GM21619 (cell line): ENCODE measurements around the gene BASP1.
A peak's percentile ranks its signal among the peaks of the same experiment; 100 is the strongest.
"Not testable (repeated sequence)": the region's sequence is repeated elsewhere in the genome, so short reads cannot be mapped to it uniquely, and the experiment has no call there.

ENCODE experiments used
- ATAC-seq: cut with Tn5 transposase; IDR thresholded peaks from one replicate; pipeline ENCODE4 v1.9.1; 2021; ENCODE audit not compliant: unreplicated experiment

The BASP1 gene

DNA sequence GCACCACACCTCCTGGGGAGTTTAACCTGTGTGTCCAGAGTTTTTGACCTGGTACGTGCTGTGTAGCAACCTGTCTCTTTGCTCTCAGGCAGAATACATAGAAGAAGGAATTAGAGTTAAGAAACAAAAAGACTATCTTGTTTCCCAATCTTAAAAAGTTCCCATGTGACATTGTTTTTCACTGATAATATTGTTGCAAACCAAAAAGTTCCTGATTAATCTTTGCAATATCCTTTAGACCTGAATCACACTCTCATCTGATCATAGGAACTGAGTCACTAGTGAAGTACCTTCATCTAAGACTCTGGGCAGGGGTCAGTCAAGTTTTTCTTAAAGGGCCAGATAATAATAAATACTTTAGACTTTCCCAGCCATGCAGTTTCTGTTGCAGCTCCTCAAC lies 35.1 kb downstream of the BASP1 start:
- ATAC-seq: no peak

DNA sequence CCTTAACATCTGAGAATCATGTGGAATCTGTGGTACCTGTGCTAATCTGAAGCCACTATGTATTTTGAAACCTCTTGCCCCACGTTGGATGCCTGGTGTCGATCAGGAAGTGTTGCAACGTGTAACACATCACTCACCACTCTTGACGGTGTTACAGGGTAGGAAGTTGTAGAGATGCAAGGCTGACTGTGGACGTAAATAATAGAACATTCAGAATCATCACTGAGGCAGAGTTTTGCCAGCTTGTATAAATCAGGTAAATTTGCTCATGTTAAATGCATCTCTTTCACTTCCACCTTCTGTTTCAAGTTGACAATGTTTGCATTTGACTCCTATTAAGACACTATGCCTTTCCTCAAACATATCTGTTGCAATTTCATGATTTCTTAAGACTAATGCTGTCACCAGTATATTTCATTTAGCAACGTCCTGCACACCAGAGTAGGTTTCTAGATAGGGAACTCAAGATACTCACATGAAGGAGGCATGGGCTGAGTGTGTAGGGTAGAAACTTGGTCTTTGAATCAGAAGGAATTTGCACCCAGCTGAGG lies 38.1 kb downstream of the BASP1 start:
- ATAC-seq: peak; percentile 47

DNA sequence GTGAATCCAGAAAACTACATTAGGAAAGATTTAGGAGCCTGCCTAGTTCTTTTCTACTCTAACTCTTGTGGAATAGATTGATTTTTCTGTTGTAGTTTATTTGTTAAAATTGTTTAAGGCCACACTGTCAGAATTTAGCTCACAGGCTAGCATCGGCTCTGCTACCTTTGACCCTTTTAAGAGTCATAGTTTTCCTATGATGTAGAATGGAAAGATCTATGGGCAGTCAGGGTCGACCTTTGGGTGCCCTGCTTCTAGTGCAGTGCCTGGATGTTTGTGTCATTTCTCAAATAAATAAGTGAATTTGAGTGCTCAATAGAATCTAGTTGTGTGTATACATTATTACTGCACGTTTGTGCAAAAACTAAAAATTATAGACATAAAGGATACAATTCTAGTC lies 38.7 kb downstream of the BASP1 start:
- ATAC-seq: no peak

DNA sequence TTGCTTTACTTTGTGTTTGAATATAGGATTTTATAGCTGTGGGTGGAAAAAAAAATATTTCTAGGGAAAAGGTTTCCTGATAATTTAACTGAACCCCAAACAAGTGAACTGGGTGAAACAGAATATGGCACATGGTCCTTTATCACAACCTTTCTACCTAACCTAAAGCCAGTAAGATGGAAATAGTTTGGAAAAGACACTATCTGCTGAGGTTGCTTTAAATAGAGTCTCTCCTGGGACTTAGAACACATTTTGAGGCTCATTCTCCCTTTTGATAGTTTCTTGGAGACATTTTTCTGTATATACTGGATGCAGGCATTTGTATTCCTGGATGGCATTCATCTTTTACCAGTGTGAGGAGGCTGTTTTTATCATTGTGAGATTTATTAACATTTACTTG lies 39.4 kb downstream of the BASP1 start:
- no peak for ATAC-seq

DNA sequence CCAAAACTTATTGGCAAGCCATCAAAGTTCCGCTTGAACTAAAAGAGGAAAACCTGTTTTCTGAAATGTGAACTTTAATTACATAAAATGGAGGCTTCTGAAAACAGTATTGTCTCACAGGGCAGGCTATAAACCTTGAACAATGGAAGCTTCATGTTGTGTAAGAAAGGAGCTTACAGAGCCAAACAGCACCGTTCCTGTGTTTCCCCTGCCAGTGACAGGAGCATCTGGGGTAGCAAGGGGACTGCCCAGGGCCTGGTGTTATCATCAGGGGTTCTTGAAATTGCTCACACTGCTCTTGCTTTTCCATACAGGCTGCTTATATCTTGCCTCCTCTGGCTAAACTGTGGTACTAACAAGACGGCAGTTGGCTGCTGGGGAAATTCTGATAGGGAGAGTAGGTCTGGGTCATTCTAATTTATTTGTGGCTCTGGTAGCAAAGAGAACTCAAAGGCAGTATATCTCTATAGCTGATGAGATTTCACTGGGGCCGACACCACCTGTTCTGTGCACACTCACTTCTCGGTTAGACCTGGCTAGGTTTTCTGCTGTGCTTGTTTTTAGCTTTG lies 40.4 kb downstream of the BASP1 start:
- peak; percentile 85 for ATAC-seq

DNA sequence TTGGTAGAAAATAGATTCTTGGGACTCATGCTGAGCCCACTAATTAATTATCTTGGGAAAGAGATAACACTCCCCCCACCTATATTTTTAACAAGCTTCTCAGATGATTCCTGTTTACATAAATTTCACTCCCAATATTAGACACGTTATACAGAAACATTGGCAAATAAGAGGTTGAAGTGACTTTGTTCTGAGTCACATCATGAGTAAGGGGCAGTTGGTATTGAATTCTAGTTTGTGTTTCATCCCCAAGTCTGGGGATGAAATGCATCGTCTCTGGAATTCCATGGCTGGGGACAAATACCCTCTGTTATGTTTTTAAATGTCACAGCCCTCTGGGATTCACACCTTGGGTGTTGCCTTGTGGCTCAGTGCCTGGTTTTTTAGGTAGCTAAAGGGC lies 41.0 kb downstream of the BASP1 start:
- no peak for ATAC-seq

DNA sequence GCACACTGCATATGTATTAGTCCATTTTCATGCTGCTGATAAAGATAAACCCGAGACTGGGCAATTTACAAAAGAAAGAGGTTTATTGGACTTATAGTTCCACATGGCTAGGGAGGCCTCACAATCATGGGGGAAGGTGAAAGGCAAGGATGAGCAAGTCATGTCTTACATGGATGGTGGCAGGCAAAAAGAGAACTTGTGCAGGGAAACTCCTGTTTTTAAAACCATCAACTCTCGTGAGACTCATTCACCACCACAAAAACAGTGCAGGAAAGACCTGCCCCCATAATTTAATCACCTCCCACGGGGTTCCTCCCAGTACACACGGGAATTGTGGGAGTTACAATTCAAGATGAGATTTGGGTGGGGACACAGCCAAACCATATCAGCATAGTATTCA lies 41.6 kb downstream of the BASP1 start:
- ATAC-seq: not testable (repeated sequence)

DNA sequence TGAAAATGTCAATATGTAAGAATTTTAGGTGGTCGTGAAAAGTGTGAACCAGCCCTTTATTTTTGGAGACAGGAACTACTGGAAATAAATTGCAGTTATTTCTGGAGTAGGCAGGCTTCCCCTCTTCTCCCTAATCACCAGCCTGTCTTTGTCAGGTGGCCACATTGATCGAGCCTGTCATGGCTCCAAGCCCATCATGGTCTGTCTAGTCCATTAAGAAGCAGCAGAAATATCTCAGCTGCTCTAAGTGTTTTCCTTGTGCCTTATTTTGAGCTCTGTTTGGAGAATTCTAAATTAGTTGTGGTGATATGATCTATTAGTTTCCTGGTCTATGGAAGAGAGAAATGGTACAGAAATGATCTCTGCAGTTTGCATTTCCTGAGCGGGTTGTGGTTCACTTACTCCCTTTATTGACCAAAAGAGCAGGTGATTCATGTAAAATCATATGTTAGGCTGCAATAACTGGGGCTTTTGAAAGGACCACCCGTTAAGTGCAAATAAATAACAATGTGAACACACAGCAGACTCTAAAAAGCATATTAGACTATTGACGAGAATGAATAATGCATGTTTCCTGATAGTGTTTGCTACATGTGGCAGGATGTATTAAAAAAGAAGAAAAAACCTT lies 42.3 kb downstream of the BASP1 start:
- no peak for ATAC-seq

DNA sequence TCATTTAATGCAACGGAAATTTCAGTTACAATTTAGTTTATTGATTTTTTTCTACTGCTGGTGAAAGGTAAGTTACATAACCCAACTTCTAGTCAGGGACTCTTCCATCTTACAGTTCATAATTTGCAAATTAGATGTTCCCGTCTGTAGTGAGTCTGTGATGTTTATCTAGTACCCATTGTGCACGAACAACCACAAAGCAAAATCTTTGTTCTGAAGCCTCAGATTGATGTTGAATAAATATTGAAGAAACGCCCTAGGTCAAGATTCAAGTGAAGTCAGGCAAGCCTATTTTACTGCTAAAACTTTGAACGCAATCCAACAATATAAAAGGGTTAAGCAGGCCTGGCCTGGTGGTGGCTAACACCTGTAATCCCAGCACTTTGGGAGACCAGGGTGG lies 43.1 kb downstream of the BASP1 start:
- ATAC-seq: no peak

DNA sequence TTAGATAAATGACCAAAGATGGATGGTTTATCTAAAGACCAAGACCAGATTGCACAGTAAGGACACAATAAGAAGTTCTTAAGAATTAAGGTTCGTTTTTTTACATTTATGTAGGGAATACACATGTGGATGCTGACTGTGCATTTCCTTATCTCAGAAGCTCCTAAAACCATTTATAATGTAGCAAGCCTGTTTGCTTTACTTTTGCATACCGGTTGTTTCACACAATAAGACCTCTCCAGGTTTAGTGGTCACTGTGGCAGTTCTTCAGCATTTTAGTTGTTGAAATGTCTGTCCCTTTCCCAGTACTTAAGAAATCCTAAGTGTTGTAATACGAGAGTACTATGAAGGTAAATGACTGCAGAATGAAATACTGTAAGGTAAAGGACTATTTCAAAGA lies 43.6 kb downstream of the BASP1 start:
- ATAC-seq: no peak

DNA sequence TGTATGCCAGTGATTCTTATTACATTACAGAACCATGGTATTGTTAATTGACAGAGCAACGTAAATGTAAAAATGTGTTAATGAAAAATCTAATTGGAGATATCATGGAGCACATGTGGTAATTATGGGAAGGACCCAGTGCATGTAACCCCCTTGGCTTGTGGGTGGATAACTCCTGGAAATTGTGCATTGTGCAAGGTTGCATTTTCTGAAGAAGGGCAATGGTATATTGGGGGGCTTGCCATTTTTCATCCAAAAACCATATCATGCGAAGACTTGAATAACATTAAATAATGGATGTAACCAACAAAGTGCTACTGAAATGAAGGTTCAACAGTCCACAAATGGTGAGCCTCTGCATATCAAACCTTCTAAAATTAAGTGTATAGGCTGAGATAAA lies 47.6 kb downstream of the BASP1 start:
- no peak for ATAC-seq

DNA sequence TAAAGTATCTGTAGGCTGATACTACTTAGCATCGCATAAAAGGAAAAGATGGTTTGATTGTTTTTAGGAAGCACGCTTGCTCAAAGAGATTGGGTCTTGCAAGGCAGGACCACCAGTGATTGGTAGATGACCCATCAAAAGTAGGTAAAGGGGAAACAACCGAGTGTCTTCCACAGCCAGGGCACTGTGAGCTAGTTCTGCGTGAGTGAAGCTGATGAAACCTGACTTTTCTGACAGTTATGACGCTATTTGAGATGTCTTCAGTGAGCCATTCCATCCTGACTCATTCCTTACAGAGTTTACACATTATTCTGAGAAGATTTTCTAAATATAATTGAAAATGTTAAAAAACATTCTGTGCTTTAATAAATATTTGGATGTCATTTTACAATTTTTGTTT lies 49.7 kb downstream of the BASP1 start:
- ATAC-seq: peak; percentile 63

DNA sequence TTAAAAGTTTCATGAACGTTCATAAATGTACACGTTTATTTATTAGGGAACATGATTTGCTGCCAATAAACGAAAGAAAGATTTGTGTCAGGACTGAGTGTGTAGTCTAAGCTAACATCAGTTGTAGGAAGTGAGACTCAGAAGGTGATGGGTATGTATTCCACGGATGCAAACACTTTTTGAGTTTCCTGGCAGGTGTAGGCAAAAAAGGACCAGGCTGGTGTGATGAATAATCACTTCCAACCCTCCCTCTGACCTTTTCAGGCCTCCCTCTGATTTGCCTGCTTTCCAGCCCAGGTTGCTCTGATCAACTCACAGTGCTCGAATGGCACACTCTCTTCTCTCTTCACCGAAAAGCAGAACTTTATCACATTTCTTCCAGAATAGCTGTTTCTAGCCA lies 51.8 kb downstream of the BASP1 start:
- ATAC-seq: peak; percentile 64

DNA sequence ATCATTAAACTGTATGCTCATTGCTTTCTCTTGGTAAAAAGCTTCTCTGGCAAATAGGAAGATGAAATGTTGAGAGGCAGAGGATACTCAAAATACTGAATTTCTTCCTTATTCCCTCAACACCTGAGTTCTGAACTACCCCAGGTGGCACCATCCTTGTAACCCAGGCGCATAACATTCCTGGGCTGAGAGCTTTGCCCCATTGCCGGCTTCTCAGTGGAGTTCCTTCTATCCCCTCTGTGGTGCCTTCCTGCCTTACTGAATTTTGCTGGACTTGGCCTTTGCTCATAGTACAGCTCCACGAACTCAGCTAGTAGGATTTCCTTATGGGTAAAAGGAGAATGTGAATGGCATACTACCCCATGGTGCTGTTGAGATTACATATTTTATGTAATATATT lies 54.7 kb downstream of the BASP1 start:
- ATAC-seq: no peak

DNA sequence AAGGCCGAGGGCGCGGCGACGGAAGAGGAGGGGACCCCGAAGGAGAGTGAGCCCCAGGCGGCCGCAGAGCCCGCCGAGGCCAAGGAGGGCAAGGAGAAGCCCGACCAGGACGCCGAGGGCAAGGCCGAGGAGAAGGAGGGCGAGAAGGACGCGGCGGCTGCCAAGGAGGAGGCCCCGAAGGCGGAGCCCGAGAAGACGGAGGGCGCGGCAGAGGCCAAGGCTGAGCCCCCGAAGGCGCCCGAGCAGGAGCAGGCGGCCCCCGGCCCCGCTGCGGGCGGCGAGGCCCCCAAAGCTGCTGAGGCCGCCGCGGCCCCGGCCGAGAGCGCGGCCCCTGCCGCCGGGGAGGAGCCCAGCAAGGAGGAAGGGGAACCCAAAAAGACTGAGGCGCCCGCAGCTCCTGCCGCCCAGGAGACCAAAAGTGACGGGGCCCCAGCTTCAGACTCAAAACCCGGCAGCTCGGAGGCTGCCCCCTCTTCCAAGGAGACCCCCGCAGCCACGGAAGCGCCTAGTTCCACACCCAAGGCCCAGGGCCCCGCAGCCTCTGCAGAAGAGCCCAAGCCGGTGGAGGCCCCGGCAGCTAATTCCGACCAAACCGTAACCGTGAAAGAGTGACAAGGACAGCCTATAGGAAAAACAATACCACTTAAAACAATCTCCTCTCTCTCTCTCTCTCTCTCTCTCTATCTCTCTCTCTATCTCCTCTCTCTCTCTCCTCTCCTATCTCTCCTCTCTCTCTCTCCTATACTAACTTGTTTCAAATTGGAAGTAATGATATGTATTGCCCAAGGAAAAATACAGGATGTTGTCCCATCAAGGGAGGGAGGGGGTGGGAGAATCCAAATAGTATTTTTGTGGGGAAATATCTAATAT lies 58.1 kb downstream of the BASP1 start:
- ATAC-seq: no peak

DNA sequence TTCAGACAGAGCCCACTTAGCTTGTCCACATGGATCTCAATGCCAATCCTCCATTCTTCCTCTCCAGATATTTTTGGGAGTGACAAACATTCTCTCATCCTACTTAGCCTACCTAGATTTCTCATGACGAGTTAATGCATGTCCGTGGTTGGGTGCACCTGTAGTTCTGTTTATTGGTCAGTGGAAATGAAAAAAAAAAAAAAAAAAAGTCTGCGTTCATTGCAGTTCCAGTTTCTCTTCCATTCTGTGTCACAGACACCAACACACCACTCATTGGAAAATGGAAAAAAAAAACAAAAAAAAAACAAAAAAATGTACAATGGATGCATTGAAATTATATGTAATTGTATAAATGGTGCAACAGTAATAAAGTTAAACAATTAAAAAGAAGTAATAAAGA lies 59.0 kb downstream of the BASP1 start:
- ATAC-seq: peak; percentile 53

DNA sequence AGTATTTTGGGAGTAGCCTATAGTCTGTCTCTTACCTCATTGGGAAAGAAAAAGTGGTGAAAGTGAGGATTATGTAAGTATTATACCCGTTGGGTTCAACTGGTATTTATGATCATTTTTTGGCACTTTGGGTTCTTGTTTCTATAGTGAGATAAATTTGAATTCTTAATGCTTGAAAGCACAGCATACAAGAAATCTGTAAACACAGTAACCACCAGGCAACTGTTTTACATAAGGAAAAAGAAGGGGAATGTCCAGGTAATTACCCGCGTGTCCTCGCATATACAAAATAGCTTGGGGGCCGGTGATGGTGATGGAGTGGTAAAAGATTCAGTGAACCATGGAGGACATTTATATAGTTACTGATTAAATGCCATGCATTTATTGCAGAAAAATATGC lies 60.5 kb downstream of the BASP1 start:
- peak; percentile 36 for ATAC-seq

DNA sequence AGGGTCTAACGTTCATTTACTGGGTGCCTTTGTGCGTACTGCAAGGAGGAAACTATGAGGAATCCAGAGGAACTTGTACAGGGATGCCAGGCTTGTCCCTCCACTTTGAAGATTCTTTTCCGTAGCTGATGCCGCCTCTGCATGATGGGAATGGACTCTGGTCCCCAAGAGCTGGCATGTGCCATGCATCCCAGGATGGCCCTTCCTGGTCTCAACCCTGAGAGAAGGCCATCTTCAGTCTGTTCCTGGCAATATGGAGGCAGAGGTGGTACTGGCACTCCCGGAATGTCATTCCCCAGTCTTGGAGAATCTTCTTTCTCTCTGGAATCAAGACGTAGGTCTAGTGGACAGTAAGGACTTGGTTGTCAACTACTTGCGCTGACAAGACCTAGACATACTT lies 61.5 kb downstream of the BASP1 start:
- ATAC-seq: no peak

DNA sequence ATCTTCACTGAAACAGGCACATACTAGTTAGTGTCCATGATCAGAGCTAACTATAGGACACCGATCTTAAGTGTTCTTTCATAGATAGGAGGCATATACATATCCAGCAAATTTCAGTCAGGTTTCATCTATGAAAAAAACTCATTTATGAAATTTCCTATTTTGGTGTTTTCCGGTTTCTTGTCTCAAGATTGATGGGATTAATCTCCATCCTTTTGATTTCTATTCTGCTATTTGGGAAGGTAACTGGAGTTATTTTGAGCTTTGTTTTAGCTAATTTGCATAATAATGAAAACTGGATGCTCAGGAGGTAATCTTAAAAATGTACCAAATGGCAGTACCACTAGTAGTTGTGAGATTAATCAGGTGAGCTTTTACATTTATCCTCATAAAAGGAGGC lies 62.1 kb downstream of the BASP1 start:
- no peak for ATAC-seq

DNA sequence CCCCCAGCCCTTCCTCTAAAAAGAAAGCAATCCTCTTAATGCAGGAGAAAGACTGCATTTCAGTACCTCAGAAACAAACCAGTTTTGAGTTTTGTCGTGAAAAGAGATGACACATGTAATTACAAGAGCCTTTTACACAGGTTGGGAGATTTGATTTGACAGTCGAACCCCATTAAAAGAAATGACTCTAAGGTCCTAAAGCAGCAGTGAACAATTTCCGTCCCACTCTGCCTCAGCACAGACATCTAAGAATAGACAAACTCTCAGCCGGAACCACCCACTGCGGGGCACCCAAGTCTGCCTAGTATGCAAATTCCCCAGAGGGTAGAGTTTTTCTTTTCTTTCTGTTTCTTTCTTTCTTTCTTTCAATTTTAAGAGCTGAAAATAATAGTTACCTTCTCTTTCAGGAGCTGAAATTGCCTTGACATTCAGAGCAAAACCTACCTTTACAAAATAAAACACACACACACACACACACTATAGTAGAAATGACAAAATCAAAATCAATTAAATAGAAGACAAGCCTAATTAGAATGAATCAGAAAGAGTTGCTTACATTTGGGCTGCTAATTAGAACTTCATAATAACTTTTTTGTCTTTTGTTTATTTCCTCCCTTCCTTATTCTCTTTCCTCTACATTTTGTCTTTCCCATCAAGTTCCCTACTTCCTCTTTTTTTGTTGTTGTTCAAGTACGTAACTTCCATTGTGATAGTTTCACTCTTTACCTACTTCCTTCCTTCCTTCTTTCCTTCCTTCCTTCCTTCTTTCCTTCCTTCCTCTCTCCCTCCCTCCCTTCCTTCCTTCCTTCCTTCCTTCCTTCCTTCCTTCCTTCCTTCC lies 65.1 kb downstream of the BASP1 start:
- peak; percentile 94 for ATAC-seq

DNA sequence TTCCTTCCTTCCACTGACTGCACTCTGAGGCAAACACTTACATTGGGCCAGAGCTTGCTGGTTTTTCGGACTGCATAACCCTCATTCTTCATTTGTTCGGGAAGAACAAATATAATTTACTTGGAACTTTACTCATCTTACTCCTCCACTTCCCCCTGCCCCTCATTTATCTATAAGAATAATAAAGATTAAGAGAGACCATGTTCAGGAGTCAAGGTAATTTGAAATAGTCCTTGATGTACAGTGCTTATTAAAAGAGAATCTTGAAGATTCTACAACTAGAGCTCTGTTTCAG lies 65.6 kb downstream of the BASP1 start:
- no peak for ATAC-seq
